ENCODE data around the gene SLC27A4. TPM values are rescaled to one million over a fixed set of nuclear protein-coding genes. Genes with fewer than 3 reads are reported as not detected.

Gene SLC27A4
- total RNA-seq, 1 experiment from 2014 or later, result 17.0 TPM

- Histone ChIP-seq H3K79me1 (ENCODE audit: insufficient read depth, low read depth, low read length, poor library complexity, severe bottlenecking) (no peaks in the 10 kb centered on the region), H4K20me1 (ENCODE audit: control insufficient read depth, insufficient read depth, insufficient read length) (no peaks in the 10 kb centered on the region)
Measured at GRCh38 chr9:128349772-128350171, 9.4 kb downstream of the SLC27A4 start.

More at GRCh38 chr9:128349772-128350171, 9.4 kb downstream of the SLC27A4 start:
- no peaks in the 10 kb centered on the region for H3K4me1 Mint-ChIP-seq
- Histone ChIP-seq H3K9me3 (ENCODE audit: control insufficient read depth, low read depth, low read length) (no peaks in the 10 kb centered on the region), H2BK20ac (ENCODE audit: low read depth, low read length, poor library complexity, severe bottlenecking) (no peak overlapping the region), H2BK12ac (ENCODE audit: insufficient read length, low read depth, low read length) (no peak overlapping the region), H2AFZ (ENCODE audit: low read length) (no peak overlapping the region), H3K79me2 (ENCODE audit: insufficient read depth, low read length) (no peaks in the 10 kb centered on the region), H2BK120ac (ENCODE audit: low read depth, low read length, poor library complexity, severe bottlenecking) (no peak overlapping the region), H3K56ac (ENCODE audit: insufficient read length, low read depth, low read length) (no peak overlapping the region), H2BK15ac (ENCODE audit: low read depth, low read length) (no peak overlapping the region), H3K9ac (ENCODE audit: extremely low read depth, insufficient read length, low read length) (no peak overlapping the region), H3K27ac (ENCODE audit: insufficient read length, low read depth, low read length) (no peak overlapping the region), H4K5ac (ENCODE audit: insufficient read length, low read depth, low read length) (no peak overlapping the region), H3T11ph (ENCODE audit: low read length) (no peak overlapping the region), H2BK5ac (ENCODE audit: insufficient read length, low read length) (no peak overlapping the region), H3K4ac (ENCODE audit: low read depth, low read length) (no peak overlapping the region), H2AK5ac (ENCODE audit: insufficient read length, low read length) (no peak overlapping the region), H3K18ac (ENCODE audit: insufficient read length, low read depth, low read length) (no peak overlapping the region), H3K4me2 (ENCODE audit: insufficient read depth, insufficient read length, low read length) (no peak overlapping the region), H3K4me1 (ENCODE audit: insufficient read depth, low read length) (no peaks in the 10 kb centered on the region), H4K8ac (replicated peaks; ENCODE audit: insufficient read length, low read depth, low read length) (no peak overlapping the region), H3K14ac (ENCODE audit: insufficient read depth, low read length) (no peak overlapping the region), H3K23me2 (ENCODE audit: insufficient read length, low read depth, low read length, poor library complexity, severe bottlenecking) (no peaks in the 10 kb centered on the region), H4K91ac (ENCODE audit: insufficient read length, low read depth, low read length) (no peak overlapping the region), H3K23ac (ENCODE audit: insufficient read length, low read depth, low read length) (no peak overlapping the region), H3K27me3 (ENCODE audit: insufficient read depth, low read length) (no peaks in the 10 kb centered on the region)
- WGBS (ENCODE audit: extremely low coverage, insufficient read length, low lambda C conversion rate), result no CpG with 5 or more reads among the region's 6 CpGs
- peaks cover 4 to 36% (median 17%) of the 10 kb centered on the region in 3 experiments; a peak in 5 of 7 replicates for H3K36me3 Mint-ChIP-seq (ENCODE audit: insufficient read depth in 1 of 3, low read depth in 3 of 3)
- DNase-seq, result no peak
- no peak overlapping the region; a peak in 2 of 7 replicates for H3K27ac Mint-ChIP-seq
- no peaks in the 10 kb centered on the region for H3K27me3 Mint-ChIP-seq (ENCODE audit: low read depth)
- H3K4me3 Mint-ChIP-seq, result no peak overlapping the region; a peak in 1 of 5 replicates
- H3K9me3 Mint-ChIP-seq, result no peaks in the 10 kb centered on the region
- TF ChIP-seq, protein P1, sequence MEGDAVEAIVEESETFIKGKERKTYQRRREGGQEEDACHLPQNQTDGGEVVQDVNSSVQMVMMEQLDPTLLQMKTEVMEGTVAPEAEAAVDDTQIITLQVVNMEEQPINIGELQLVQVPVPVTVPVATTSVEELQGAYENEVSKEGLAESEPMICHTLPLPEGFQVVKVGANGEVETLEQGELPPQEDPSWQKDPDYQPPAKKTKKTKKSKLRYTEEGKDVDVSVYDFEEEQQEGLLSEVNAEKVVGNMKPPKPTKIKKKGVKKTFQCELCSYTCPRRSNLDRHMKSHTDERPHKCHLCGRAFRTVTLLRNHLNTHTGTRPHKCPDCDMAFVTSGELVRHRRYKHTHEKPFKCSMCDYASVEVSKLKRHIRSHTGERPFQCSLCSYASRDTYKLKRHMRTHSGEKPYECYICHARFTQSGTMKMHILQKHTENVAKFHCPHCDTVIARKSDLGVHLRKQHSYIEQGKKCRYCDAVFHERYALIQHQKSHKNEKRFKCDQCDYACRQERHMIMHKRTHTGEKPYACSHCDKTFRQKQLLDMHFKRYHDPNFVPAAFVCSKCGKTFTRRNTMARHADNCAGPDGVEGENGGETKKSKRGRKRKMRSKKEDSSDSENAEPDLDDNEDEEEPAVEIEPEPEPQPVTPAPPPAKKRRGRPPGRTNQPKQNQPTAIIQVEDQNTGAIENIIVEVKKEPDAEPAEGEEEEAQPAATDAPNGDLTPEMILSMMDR (conservative IDR thresholded peaks at IDR 0.05), result no peak

Data from H9 (cell line).